ENCODE measurements around the gene CTNNA3. TPM values are rescaled to one million over a fixed set of nuclear protein-coding genes. Genes with fewer than 3 reads are reported as not detected.

CTNNA3 gene
- total and polyA plus RNA-seq, 12 donors = 0.03 to 14.4 (median 0.47) TPM; not detected in 1

DNA sequence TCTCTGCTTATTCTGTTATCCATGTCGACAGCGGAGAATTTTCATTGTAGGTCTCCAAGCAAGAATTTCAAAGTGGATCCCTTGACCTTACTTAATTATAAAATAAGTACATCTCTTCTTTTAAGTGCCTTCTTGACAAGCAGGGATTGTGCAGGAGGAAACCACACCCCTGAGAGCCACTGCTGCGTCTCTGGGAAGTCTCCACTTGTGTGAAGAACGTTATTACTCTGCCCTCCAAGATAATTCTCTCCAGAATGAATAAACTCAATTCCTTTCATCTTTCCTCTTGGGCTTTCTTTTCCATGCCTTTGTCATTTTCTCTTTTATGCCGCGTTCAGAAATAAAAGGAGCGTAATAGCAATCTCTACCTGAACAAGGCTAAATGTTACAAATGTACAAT is 1801.0 kb downstream of the CTNNA3 start:
- no peaks in the 10 kb centered on the region for H3K9me3 ChIP-seq (replicated peaks in 1 of 3)
- no peaks in the 10 kb centered on the region for H3K36me3 ChIP-seq (replicated peaks in 1 of 2)
- peaks cover 6 to 16% of the 10 kb centered on the region in 2 donors for H3K4me1 ChIP-seq (replicated peaks in 1 of 2)
- no peak overlapping the region for H3K4me3 ChIP-seq
- WGBS, 4 donors = 85 to 88% (median 86%) methylated on average over 7 of the region's 7 CpGs
- TF ChIP-seq POLR2A (IDR thresholded peaks at IDR 0.05) (no peak), CTCF (IDR thresholded peaks at IDR 0.05) (no peak)
- no peak for DNase-seq
- H3K27ac ChIP-seq = no peak overlapping the region
- no peaks in the 10 kb centered on the region for H3K27me3 ChIP-seq
- intact Hi-C loops (cut with DNase I) = no loop called here

GRCh38 chr10:65894379-65894778 is 1801.6 kb downstream of the CTNNA3 start:
- no peak for DNase-seq
- 89 to 93% (median 91%) methylated on average over 4 of the region's 4 CpGs for WGBS, 4 donors
- intact Hi-C loops (cut with DNase I) = no loop called here
- TF ChIP-seq POLR2A (IDR thresholded peaks at IDR 0.05) (no peak), CTCF (IDR thresholded peaks at IDR 0.05) (no peak)
- no peak overlapping the region for H3K27ac ChIP-seq
- H3K4me1 ChIP-seq (replicated peaks in 1 of 2) = peaks cover 6 to 16% of the 10 kb centered on the region in 2 donors
- no peak overlapping the region for H3K4me3 ChIP-seq
- no peaks in the 10 kb centered on the region for H3K36me3 ChIP-seq (replicated peaks in 1 of 2)
- H3K9me3 ChIP-seq (replicated peaks in 1 of 3) = no peaks in the 10 kb centered on the region
- H3K27me3 ChIP-seq = no peaks in the 10 kb centered on the region

DNA sequence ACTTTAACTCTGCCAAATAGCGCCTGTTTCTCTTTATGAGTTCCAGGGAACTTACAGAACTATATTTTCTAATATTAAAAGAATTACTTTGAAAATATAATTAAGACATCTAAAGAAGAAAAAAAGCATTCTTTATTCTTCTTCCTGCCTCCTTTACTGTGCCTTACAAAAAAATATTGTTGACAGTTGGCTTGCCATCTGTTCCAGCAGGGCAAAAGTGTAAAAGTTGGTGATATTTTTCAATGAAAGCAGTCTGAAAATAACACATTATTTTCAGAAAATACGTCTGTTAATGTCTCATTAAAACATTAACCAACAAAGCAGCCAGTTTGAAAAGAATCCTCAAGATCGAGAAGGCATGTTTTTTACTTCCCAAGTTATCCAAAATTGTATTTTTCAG is 1802.3 kb downstream of the CTNNA3 start:
- TF ChIP-seq POLR2A (IDR thresholded peaks at IDR 0.05) (no peak), CTCF (IDR thresholded peaks at IDR 0.05) (no peak)
- Histone ChIP-seq H3K9me3 (replicated peaks in 1 of 3) (no peaks in the 10 kb centered on the region), H3K4me3 (no peak overlapping the region), H3K36me3 (replicated peaks in 1 of 2) (no peaks in the 10 kb centered on the region), H3K4me1 (replicated peaks in 1 of 2) (peaks cover 6 to 16% of the 10 kb centered on the region in 2 donors), H3K27me3 (no peaks in the 10 kb centered on the region), H3K27ac (no peak overlapping the region)
- DNase-seq = no peak
- 81 to 87% (median 82%) methylated on average over 3 of the region's 3 CpGs for WGBS, 4 donors
- intact Hi-C loops (cut with DNase I) = no loop called here

- Histone ChIP-seq H3K9me3 (replicated peaks in 1 of 3) (no peaks in the 10 kb centered on the region), H3K27me3 (no peaks in the 10 kb centered on the region), H3K4me1 (replicated peaks in 1 of 2) (peaks cover 6 to 16% of the 10 kb centered on the region in 2 donors), H3K27ac (no peak overlapping the region), H3K36me3 (replicated peaks in 1 of 2) (no peaks in the 10 kb centered on the region), H3K4me3 (no peak overlapping the region)
- TF ChIP-seq CTCF (IDR thresholded peaks at IDR 0.05) = no peak
- TF ChIP-seq POLR2A (IDR thresholded peaks at IDR 0.05) = no peak
- 38 to 45% (median 41%) methylated on average over 3 of the region's 3 CpGs for WGBS, 4 donors
- peak in 3 of 7 donors; percentile 13 to 16 (median 15) for DNase-seq
- intact Hi-C loops (cut with DNase I) = no loop called here
These were observed 1803.7 kb downstream of the CTNNA3 start for GRCh38 chr10:65892284-65892683.
